ENCODE data around the gene NDUFA5.

DNA sequence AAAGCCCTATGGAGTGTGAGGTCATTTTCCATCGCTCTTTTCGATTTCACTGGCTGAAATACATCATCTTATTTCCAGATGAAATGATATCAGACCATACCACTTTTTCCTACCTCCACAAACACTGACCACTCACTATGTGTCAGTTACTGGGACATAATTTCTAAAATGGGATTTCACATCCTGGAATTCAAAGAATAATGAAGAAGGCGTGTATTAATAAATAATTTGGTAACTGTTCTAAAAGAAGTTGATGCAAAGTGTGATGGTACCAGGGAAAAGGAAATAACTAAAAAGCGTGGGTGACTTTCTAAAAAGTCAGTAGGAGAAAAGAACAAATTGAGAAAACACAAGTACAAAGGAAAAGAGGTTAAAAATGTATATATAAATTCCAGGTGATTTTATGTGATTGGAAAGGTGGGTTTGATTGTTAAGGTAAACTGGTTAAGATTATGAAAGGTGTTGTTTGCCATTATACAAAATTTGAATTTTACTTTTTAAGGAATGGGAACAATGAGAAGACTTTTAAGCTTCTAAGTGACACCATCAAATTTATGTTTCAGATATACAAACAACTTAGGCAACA lies 764 bp upstream of the NDUFA5 start:
- TF ChIP-seq CTCF (conservative IDR thresholded peaks at IDR 0.05 in 1 of 2, IDR thresholded peaks at IDR 0.05 in 1 of 2; ENCODE audit: low read depth in 1 of 2, low read length in 2 of 2) (no peak), EZH2 (IDR thresholded peaks at IDR 0.05; ENCODE audit: low read length, missing control alignments) (no peak)

All from fibroblast of lung (primary cell).